Hepatic stellate cell (primary cell): ENCODE measurements around the gene ANGEL1.

ENCODE experiments used
- DNase-seq: peaks from one replicate; pipeline ENCODE4 v3.0.0; 2011; ENCODE audit warnings: low spot score

The ANGEL1 gene

DNA sequence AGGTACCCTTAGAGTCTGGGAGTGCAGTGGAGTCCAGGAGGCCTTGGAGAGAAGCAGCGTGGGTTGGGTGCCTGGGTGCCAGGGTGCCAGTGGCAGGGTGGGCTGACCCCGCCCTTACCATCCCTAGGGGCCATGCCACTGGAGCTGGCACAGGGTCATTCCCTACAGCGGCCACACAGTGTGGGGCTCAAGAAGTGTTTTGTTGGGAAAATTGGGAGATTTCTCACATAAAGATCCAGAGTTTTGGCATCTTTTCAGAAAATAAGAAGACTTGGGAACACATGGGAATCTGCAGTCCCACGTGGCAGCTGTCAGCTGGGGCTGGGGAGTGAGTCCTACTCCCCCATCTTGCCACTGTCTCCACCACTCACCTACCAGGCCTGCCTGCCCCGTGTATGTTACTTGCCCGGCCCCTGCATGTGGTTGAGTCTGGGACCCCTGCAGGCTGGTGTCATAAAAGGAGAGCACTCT is 47.2 kb downstream of the ANGEL1 start:
- no peak for DNase-seq

DNA sequence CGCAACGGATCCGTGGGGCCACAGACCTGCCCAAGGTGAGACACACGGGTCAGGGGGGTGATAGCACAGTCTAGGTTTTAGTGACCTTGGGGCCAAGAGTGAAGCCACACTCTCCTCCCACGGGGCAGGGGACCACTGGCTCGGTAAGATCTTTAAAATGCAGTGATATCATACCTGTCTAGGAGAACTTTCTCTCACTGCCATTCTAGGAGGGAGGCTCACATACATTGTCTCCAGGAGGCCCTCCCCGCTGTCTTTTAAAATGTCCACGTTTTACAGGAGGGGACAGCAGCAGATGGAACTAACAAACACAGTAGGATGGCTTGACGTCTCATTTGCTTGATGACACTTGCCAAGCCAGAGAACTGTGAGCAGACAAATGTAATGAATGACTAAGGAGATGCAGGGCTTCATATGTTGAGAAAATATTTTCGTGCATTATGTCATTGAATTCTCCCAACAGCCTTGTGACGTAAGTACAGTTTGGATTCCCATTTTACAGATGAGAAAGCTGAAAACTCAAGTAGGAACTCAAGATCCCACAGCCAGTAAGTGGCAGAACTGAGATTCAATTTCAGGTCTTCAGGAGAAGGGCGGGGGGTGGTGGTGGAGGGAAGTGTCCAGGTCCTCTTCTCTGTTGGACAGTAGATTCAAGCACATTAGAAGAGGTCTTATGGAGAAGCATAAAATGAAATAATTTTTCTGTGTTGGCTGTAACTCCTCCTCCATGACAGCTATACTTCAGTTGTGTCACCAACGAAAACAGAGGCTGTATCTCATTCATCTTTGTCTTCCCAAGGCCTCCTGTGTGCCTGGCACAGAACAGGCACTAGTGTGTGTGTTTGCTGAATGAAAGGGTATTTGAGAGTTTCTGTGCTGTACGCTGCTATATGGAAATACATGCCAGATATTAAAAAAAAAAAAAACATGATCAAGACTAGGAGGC is 49.3 kb downstream of the ANGEL1 start:
- DNase-seq, result no peak

DNA sequence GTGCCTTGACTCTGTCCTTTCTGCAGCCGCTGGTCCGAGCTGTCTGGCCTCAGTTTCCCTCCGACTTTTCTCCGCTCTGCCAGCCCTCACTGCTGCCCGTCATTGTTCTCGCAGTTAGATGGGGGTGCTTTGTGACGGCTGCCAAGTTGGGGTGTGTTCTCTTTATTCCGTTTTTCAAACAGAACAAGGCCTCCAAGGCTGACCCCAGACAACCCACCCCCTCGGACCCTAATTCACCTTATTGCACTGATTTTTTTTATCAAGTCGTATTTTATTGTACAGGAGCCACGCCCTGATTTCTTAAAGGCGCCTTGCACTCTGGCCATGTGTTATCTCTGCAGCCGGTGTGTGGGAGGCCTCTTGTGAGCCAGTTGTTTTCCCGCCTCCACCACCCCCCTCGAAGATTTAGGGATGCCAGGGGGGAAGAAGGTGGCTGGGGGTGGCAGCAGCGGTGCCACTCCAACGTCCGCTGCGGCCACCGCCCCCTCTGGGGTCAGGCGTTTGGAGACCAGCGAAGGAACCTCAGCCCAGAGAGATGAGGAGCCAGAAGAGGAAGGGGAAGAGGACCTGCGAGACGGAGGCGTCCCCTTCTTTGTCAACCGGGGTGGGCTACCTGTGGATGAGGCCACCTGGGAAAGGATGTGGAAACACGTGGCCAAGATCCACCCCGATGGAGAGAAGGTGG is 50.1 kb downstream of the ANGEL1 start:
- DNase-seq, result no peak

DNA sequence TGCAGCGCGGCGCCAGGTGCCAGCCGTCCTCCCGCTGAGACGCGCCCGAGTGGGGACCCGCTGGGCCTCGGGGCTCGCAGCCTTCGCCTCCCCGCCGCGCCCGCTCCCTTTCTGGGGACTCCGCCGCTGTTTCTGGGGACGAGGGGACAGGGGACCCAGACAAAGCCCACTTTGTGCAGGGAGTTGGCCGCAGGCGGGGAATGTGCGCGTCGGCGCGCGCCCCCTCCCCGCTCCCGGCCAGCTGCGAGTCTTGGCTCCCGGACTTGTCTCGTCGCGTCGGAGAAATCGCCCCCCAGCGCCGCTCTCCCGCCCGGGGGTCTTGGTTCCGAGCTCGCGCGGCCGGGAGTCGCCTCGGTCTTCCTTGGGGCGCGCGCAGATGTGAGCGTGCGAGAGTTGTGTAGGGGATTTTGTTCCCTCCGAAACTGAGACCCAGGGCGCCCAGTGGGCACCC is 50.7 kb downstream of the ANGEL1 start:
- DNase-seq, result no peak

DNA sequence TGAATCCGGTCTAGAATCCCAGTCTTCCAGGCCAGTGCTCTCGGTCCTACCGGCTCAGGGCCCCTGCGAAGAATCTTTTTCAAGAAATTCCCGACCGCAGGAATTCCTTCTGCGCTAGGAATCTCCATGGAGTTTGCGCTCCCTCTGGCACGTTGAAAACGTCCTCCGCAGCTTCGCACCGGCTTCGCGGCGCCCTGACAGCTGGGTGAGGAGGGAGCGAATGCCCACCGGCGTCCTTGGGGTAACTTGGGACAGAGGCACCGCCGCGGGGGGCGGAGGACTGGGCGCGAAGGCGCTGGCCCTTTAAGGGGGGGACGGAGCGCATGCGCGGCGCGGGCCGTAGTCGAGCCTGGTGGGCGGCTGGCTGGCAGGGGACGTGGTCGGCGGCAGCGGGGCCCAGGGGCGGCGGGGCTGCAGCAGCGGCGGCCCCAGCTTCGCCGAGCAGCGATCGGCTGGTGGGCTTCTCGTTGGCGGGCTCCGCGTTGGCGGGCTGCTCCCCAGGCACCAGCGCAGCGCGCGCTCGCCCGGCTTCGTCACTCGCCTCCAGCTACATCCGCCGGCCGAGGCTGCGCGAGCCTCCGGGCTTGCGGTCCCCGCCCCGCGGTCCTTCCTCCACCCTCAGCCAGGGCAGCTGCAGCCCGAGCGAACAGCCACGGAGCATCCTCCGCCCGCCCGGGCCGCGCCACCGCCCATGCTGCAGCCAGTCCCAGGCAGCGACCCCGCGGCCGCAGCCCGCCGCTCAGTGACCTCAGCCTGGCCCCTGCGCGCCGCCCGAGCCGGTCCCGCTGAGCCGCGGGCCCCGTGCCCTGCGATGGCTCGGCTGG is 51.3 kb downstream of the ANGEL1 start, which contains the start of gene VASH1:
Gene VASH1, plus strand, starts transcription at position 333 of the 824 bp plus-strand sequence. CDS start 1,354 bp downstream, outside the sequence.
- DNase-seq, result peak; percentile 91

DNA sequence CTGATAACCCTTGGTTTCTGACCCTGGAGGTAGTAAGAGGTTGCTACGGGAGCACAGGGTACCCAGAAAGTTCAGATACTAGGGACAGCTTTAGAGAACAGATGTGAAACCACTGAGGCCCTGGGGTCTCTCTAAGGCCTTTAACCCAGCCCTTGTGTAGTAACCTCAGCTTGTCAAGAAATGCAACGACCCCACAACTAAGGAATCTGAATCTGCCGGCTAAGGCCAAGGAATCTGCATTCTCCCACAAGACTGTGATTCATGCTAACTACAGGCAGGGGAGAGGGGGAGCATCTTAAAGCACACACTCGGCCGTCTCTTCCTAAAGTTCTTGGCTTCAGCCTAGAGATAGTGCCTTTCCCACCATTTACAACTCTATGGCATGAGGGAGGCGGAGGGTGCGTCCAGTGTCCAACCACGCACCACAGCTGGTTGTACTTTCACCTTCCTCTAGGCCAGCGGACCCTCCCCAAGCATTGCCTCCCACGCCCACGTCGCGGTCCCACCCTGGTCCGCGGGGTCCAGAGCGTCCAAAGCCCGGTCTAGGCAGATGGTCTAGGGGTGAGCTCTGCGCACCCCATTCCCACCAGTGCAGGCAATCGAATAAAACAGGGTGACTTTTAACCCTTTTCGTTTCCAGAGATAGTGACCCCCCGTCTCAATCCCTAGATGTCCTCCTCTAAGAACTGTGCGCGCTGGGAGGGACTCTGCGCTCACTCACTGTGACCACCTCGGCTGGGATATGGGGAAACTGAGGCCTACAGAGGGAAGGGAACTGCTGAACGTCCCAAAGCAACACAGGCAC is 52.1 kb downstream of the ANGEL1 start:
- no peak for DNase-seq

DNA sequence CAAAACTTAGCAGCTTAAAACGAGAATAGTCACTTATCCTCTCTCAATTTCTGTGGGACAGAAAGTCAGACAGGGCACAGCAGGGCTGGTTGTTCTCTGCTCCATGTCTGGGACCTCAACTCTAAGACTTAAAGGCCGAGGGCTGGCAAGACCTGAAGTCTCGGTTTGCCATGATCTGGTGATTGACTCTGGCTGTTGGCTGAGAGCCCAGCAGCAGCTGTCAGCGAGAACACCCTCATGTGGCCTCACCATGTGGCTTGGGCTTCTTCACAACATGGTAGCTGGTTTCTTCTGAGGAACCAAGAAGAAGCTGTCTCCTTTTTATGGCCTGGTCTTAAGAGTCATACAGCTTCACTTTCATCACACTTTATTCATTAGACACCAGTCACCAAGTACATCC is 53.1 kb downstream of the ANGEL1 start:
- DNase-seq, result no peak

DNA sequence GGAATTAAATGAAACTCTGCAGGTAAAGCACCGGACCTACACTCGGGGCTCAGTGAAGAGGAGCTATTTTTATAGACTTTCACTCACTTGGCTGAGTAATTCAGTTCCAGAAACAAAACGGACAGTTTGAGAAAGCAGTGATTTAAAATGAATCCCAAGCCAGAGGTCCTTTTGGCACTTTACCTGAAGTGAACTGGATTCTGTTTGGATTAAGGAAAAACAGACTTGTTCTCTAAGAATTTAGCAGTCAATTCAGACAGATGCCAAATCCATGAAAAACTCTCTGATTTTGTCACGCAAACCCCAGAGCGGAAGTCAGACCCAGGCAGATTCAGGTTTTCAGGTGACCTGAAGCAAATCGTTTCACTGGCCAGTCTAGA is 56.3 kb downstream of the ANGEL1 start:
- DNase-seq, result no peak

DNA sequence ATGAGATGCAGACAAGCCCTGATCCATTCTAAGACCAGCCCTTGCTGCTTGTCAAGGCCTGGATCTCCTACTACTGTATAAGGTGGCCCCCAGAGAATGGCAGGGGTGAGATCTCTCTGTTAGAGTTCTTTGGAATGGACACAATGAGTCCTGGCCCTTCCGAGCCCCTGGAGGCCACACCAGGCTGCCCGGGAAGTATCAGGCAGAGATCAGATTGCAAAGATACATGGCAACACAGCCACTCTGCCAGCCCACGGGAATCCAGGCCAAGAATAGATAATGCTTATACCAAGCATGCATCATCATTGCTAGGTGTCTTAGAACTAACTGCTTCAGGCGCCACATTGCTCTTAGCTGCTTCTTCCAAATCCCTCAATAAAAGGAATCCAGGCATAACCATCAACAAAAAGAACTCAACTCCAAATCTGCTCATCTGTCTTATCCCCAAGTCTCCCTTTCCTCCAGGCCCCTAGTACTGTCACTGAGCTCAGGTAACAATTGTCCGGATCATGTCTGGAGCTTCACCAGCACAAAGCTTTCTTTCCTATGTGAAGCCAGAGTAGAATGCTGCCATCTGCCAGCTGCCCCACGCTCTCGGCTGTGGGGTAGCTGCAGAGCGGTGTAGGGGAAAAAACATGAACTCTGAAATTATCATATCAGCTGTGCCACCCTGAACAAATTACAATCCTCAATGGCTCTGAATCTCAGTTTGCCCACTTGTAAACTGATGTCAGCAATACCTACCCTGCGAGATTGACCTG is 56.9 kb downstream of the ANGEL1 start:
- no peak for DNase-seq

DNA sequence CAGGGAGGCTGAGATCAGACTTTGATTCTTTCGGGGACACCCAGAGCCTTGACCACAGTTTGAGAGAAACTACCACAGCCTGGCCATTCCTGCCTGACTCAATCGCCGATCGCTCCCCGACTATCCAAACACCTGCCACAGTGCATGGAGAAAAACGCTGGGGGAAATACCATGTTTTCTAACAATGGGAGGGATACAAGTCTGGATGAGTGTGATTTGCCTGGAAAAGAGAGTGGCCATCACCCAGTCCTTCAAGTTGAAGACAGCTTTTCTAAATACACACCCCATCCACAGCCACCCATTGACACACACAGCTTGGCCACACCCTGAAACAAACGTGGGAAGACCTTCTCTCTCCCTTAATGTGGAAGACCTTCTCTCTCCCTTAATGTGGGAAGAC is 58.1 kb downstream of the ANGEL1 start:
- no peak for DNase-seq

DNA sequence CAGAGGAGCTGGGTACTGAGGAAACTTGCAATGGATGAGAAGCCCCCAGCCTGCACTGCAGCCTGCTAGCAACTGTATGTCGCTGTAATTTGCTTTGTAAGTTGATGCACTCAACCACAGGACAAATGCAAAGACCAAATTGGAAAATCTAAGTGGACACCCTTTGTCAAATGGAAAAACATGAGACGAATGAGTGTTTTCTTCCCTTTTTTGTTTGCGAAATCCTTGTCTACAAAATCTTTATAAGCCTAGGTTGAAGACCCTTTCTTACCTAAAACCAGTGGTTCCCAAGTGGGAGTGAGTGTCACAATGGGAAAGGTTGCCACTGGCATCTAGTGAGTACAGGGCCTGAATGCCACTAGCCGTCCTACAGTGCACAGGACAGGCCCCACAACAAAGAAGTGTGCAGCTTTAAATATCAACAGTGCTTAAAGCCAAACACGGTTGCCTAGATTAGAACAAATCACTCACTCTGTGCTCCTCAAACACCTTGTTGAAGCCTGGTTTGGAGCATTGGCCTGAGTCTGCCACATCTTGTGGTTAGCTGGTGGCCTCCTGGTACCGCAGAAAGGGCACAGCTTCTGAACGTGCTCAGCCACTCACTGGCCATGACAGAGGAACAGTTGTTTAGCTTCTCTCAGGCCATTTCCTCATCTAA is 59.0 kb downstream of the ANGEL1 start:
- no peak for DNase-seq

DNA sequence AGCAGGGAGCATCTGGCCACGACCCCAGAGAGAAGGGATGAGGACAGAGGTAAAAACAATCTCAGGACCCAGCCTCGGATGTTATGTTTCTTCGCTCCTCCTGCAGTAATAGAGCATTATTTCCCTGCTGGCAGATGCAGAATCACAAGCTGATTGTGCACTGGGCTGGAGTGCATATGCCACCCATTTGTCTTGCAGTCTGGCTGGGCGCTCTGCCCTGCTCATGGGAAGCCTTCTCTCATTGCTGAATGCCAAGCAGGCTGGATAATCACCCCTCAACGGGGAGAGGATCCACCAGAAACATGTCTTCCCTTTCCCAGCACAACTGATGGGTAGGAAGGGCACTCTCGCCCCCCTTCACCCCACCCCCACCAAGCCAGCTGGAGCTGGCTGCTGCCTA is 59.9 kb downstream of the ANGEL1 start:
- no peak for DNase-seq

DNA sequence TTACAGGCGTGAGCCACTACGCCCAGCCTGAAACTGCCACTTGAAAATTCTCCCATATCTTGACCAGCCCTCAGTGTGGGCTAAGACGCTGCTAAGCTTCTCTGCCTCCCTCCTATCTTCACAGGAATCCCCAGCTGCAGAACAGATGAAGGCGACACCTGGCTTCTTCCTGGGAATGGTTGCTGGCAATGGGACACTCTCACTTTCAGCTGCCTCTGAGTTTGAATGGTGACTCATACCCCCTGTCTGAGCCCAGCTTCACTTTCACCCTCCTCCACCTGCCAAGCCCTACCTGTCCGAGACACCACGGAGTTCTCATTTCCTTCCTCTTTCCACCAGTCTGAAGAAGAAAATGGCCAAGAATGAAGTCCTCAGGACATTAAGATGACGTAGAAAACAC is 69.7 kb downstream of the ANGEL1 start:
- DNase-seq, result no peak

DNA sequence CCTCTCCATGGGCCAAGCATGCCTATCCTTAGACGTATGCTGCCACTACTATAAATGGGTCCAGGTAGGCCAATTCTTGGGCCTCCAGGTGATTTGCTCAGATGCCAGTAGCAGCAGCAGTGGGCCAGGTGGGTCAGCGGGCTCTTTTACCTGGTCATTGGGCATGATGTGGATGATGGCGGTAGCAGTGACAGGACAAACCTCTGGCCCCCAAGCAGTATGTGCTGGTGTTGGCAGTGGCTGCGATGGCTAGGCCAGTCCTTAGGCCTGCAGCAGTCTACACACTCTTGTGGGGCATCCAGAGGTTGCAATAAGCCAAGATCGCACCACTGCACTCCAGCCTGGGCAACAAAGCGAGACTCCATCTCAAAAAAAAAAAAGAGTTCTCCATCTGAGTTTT is 70.5 kb downstream of the ANGEL1 start:
- no peak for DNase-seq

DNA sequence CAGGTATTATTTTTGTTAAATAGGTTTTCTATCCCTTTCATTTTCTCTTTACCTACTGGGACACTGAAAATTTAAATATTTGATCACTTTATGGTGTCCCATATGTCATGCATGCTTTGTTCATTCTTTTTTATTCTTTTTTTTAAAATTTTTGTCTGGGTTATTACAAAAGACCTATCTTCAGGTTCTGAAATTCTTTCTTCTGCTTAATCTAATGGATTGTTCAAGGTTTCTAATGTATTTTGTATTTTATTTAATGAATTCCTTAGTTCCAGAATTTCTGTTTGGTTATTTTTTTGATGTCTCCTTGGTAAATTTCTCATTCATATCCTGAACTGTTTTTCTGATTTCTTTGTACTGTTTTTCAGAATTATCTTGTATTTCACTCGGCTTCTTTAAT is 71.6 kb downstream of the ANGEL1 start:
- DNase-seq, result no peak
